RPMI7951 (cell line): ENCODE measurements around the gene CDH23. TPM values are rescaled to one million over a fixed set of nuclear protein-coding genes. Genes with fewer than 3 reads are reported as not detected.

ENCODE experiments used
- DNase-seq: peaks from one replicate; pipeline ENCODE4 v3.0.0-alpha.2; 2012; ENCODE audit warnings: low read depth
- total RNA-seq: library from RNA; depleted of rRNA; stranded (reverse); fragments of >200 nt; shearing (Covaris generic); gene quantifications from 2 replicates; pipeline ENCODE4 v1.2.3, GENCODE V29; 2014

Gene CDH23
- total RNA-seq, 1 experiment from 2014 or later = not detected

- no peak for DNase-seq
These were observed 262.5 kb downstream of the CDH23 start for GRCh38 chr10:71659111-71659634.

- DNase-seq = no peak
These were observed 263.0 kb downstream of the CDH23 start for GRCh38 chr10:71659737-71660136.

GRCh38 chr10:71660313-71660712, 263.6 kb downstream of the CDH23 start:
- DNase-seq = no peak

- no peak for DNase-seq
These were observed 264.4 kb downstream of the CDH23 start for GRCh38 chr10:71661060-71661622.

GRCh38 chr10:71661779-71662336, 265.1 kb downstream of the CDH23 start:
- no peak for DNase-seq

- DNase-seq = no peak
These were observed 266.6 kb downstream of the CDH23 start for GRCh38 chr10:71663311-71663710.

GRCh38 chr10:71664585-71664984, 267.9 kb downstream of the CDH23 start:
- DNase-seq = no peak

GRCh38 chr10:71665456-71665855, 268.7 kb downstream of the CDH23 start:
- DNase-seq = no peak

- no peak for DNase-seq
These were observed 270.1 kb downstream of the CDH23 start for GRCh38 chr10:71666639-71667386.

- no peak for DNase-seq
These were observed 270.6 kb downstream of the CDH23 start for GRCh38 chr10:71667387-71667752.

GRCh38 chr10:71671994-71672946, 275.6 kb downstream of the CDH23 start:
- DNase-seq = no peak

- DNase-seq = no peak
These were observed 278.7 kb downstream of the CDH23 start for GRCh38 chr10:71675295-71675970.

- no peak for DNase-seq
These were observed 280.5 kb downstream of the CDH23 start for GRCh38 chr10:71677261-71677660.

- no peak for DNase-seq
These were observed 281.5 kb downstream of the CDH23 start for GRCh38 chr10:71678057-71678805.

GRCh38 chr10:71679425-71679824, 282.7 kb downstream of the CDH23 start:
- DNase-seq = no peak

GRCh38 chr10:71681977-71682376, 285.3 kb downstream of the CDH23 start:
- DNase-seq = no peak

- no peak for DNase-seq
These were observed 286.6 kb downstream of the CDH23 start for GRCh38 chr10:71683301-71683700.

GRCh38 chr10:71684356-71685173, 287.8 kb downstream of the CDH23 start:
- no peak for DNase-seq

- DNase-seq = no peak
These were observed 289.0 kb downstream of the CDH23 start for GRCh38 chr10:71685554-71686232.
